Left colon (tissue), 2 donors: ENCODE results near the gene MEGF6. TPM values are rescaled to one million over a fixed set of nuclear protein-coding genes. Genes with fewer than 3 reads are reported as not detected.

ENCODE experiments used
- ATAC-seq: fragments of 200-7000 bp; cut with Tn5 transposase; one replicate; pipeline ENCODE4 v1.9.1; 2020; ENCODE audit warnings: mild to moderate bottlenecking, moderate library complexity
- DNase-seq, 2 donors: peaks; one replicate each; pipeline ENCODE4 v3.0.0-alpha.2; 2020
- intact Hi-C, 2 donors: fragments of 100-400 bp; cut with DNase I in 1 of 2; cut with micrococcal nuclease in 1 of 2; formaldehyde crosslinking; loops; one replicate each; pipeline versions ENCODE4 v1.11.2 to v1.14.0; 2022; cut with DNase I, micrococcal nuclease
- total RNA-seq, 2 donors: library from RNA; stranded (reverse); fragmentation: NEBNext Ultra II Directional; extraction: Animal tissue kit (Norgen Biotek cat#: 25700); gene quantifications; one replicate each; pipeline ENCODE4 v1.2.1, GENCODE V29; 2021
- donor health status: DM: no; HTN: no; CAD: no.
- donor health status: DM: yes; HTN: yes; CAD: no.

Gene MEGF6
- total RNA-seq, 2 donors from 2014 or later = 6.3 to 8.2 TPM

- intact Hi-C loops = no loop called here
- DNase-seq = peak; percentile 5 to 23
- no peak for ATAC-seq
These were observed 143.9 kb downstream of the MEGF6 start for GRCh38 chr1:3467096-3468036.

GRCh38 chr1:3466366-3467075 is 144.8 kb downstream of the MEGF6 start:
- ATAC-seq (no peak), DNase-seq (no peak)
- intact Hi-C loops = no loop called here

- intact Hi-C loops = no loop called here
- ATAC-seq (no peak), DNase-seq (peak in 1 of 2 donors; percentile 22)
These were observed 145.4 kb downstream of the MEGF6 start for GRCh38 chr1:3465935-3466321.

GRCh38 chr1:3465091-3465934 is 146.0 kb downstream of the MEGF6 start:
- intact Hi-C loops = no loop called here
- DNase-seq (no peak), ATAC-seq (no peak)

GRCh38 chr1:3464649-3465025 is 146.7 kb downstream of the MEGF6 start:
- no peak for ATAC-seq
- DNase-seq = no peak
- intact Hi-C loops = no loop called here

GRCh38 chr1:3463891-3464648 is 147.2 kb downstream of the MEGF6 start:
- no peak for DNase-seq
- intact Hi-C loops = no loop called here
- ATAC-seq = no peak

- ATAC-seq (no peak), DNase-seq (peak; percentile 2 to 25)
- intact Hi-C loops = no loop called here
These were observed 147.9 kb downstream of the MEGF6 start for GRCh38 chr1:3463408-3463863.

GRCh38 chr1:3463013-3463385 is 148.3 kb downstream of the MEGF6 start:
- ATAC-seq (no peak), DNase-seq (no peak)
- intact Hi-C loops = no loop called here

- peak; percentile 6 to 24 for DNase-seq
- intact Hi-C loops = no loop called here
- no peak for ATAC-seq
These were observed 148.8 kb downstream of the MEGF6 start for GRCh38 chr1:3462356-3463012.

- peak in 1 of 2 donors; percentile 24 for DNase-seq
- intact Hi-C loops = no loop called here
- ATAC-seq = no peak
These were observed 149.4 kb downstream of the MEGF6 start for GRCh38 chr1:3461934-3462275.

- ATAC-seq (no peak), DNase-seq (peak; percentile 13 to 26)
- intact Hi-C loops = no loop called here
These were observed 149.9 kb downstream of the MEGF6 start for GRCh38 chr1:3461238-3461933.

- intact Hi-C loops = no loop called here
- DNase-seq = peak in 1 of 2 donors; percentile 24
- peak; percentile 41 for ATAC-seq
These were observed 150.6 kb downstream of the MEGF6 start for GRCh38 chr1:3460672-3461131.

GRCh38 chr1:3459940-3460671 is 151.2 kb downstream of the MEGF6 start:
- ATAC-seq = peak; percentile 79
- intact Hi-C loops = no loop called here

GRCh38 chr1:3459051-3459908 is 152.0 kb downstream of the MEGF6 start:
- DNase-seq (peak; percentile 41 to 49), ATAC-seq (peak; percentile 28)
- intact Hi-C loops = no loop called here

More at GRCh38 chr1:3459940-3460671, 151.2 kb downstream of the MEGF6 start:
- DNase-seq = peak; percentile 88 to 95

GRCh38 chr1:3457910-3458883 is 153.1 kb downstream of the MEGF6 start:
- peak; percentile 58 to 71 for DNase-seq
- intact Hi-C loops = no loop called here
- no peak for ATAC-seq
